Heart left ventricle (tissue), 16 donors: Measurements from ENCODE around the gene CBLB. TPM values are rescaled to one million over a fixed set of nuclear protein-coding genes. Genes with fewer than 3 reads are reported as not detected.

Source experiments
- ATAC-seq, 4 donors: fragments of 200-7000 bp; cut with Tn5 transposase; one replicate each; pipeline ENCODE4 v1.9.1; 2020 to 2022; ENCODE audit warnings: moderate library complexity in 4 of 4, mild to moderate bottlenecking in 3 of 4, moderate number of reproducible peaks in 1 of 4
- DNase-seq, 5 donors: peaks; one replicate each; pipeline ENCODE4 v3.0.0-alpha.2; 2020
- H3K27ac ChIP-seq, 12 donors: fragments of 200-600 bp; sonication (generic) in 4 of 12; one replicate each; pipeline versions ENCODE4 v1.5.0 to v1.8.0; 2016 to 2022; ENCODE audit warnings: mild to moderate bottlenecking in 2 of 12
- H3K27me3 ChIP-seq, 9 donors: fragments of 200-600 bp; sonication (generic) in 2 of 9; one replicate each; pipeline versions ENCODE4 v1.5.1 to v1.8.0; 2016 to 2022; ENCODE audit warnings: mild to moderate bottlenecking in 3 of 9
- H3K36me3 ChIP-seq, 9 donors: fragments of 200-600 bp; sonication (generic) in 2 of 9; one replicate each; pipeline versions ENCODE4 v1.5.0 to v1.8.0; 2018 to 2022; ENCODE audit warnings: mild to moderate bottlenecking in 2 of 9
- H3K4me1 ChIP-seq, 12 donors: fragments of 200-600 bp; sonication (generic) in 4 of 12; one replicate each; pipeline versions ENCODE4 v1.5.0 to v1.8.0; 2016 to 2022; ENCODE audit warnings: mild to moderate bottlenecking in 3 of 12
- H3K4me3 ChIP-seq, 12 donors: fragments of 200-600 bp; sonication (generic) in 4 of 12; one replicate each; pipeline versions ENCODE4 v1.5.0 to v1.8.0; 2017 to 2022; ENCODE audit warnings: mild to moderate bottlenecking in 9 of 12, moderate library complexity in 4 of 12
- H3K9me3 ChIP-seq, 12 donors: fragments of 200-600 bp; sonication (generic) in 4 of 12; one replicate each; pipeline versions ENCODE4 v1.5.0 to v1.8.0; 2016 to 2022; ENCODE audit warnings: mild to moderate bottlenecking in 1 of 12
- POLR2A ChIP-seq, 2 donors: fragments of 450-650 bp; IDR thresholded peaks; one replicate each; pipeline ENCODE4 v1.6.1; 2017; ENCODE audit warnings: antibody characterized with exemption in 2 of 2, mild to moderate bottlenecking in 2 of 2, moderate library complexity in 2 of 2
- WGBS, 4 donors: extraction: QIAGEN DNeasy Blood & Tissue Kit in 2 of 4; methylation state at CpG; one replicate each; pipeline versions ENCODE4 v1.1.5 to v1.1.7; 2013 to 2018; 5-methylcytosine and 5-hydroxymethylcytosine counted together
- intact Hi-C, 10 donors: fragments of 100-400 bp; cut with DNase I; formaldehyde crosslinking; loops; one replicate each; pipeline versions ENCODE4 v1.11.1 to v1.14.2; 2022
- polyA plus RNA-seq, 2 donors: library from polyadenylated mRNA; stranded (reverse); fragments of 200-250 nt; gene quantifications; one replicate each; pipeline ENCODE4 v1.2.3, GENCODE V29; 2013
- total RNA-seq, 9 donors: library from RNA; depleted of rRNA in 2 of 9; stranded (reverse); fragments of >200 nt in 2 of 9; fragmentation: NEBNext Ultra II Directional in 3 of 9; extraction: Animal tissue kit (Norgen Biotek cat#: 25700) in 3 of 9; gene quantifications; one replicate each; pipeline versions ENCODE4 v1.1.0 to v1.2.4, GENCODE V29; 2016 to 2023
- TF ChIP-seq, protein P1 (sequence below), 12 donors: fragments of 200-600 bp; sonication (generic) in 4 of 12; IDR thresholded peaks; one replicate each; pipeline versions ENCODE4 v1.5.0 to v1.8.0; 2018 to 2022; ENCODE audit warnings: antibody characterized with exemption in 12 of 12, mild to moderate bottlenecking in 5 of 12
- donor health status: ischemic (EF 13 %, LVEDD 7.1; RV severe dilation, severe dysfunction).
- donor health status: healthy with polysubstance abuse.
- donor health status: DM: no; HTN: yes; CAD: no.
- donor health status: DM: no; HTN: no; CAD: no.
- donor health status: ischemic (EF 25% LVEDD 6.9; RV normal size, moderate dysfunction).
- donor health status: ischemic (EF 25% LVEDD 5.7; RV mildly dilated, moderate dysfunction).
- donor health status: healthy.
- donor health status: DM: yes; HTN: yes; CAD: no.
- donor health status: ischemic (EF 35%, LVEDD 5.7; RV mildly dilated, moderate dysfunction).
- donor health status: nonischemic (EF 11% LVEDD 7.7; RV severe dilation, severe dysfunction).
- donor health status: DM: yes; HTN: yes; CAD: no.
- donor health status: PGD.
- donor health status: ischemic (EF 29% LVEDD 5.4; RV normal size, mild dysfunction).
- donor health status: nonischemic (EF 23%, LVEDD 6.1; RV moderate dilation, normal function).

CBLB gene
- total and polyA plus RNA-seq, 11 donors: 18.6 to 74.4 (median 42.3) TPM

GRCh38 chr3:105848821-105849220 is 20.0 kb downstream of the CBLB start:
- peaks cover 5 to 58% (median 43%) of the 10 kb centered on the region in 12 donors for H3K4me1 ChIP-seq
- no peak for DNase-seq
- H3K27me3 ChIP-seq: no peaks in the 10 kb centered on the region
- 86 to 95% (median 93%) methylated on average over 3 of the region's 3 CpGs for WGBS, 4 donors
- peaks cover 0 to 57% (median 33%) of the 10 kb centered on the region in 9 donors for H3K36me3 ChIP-seq
- intact Hi-C loops: no loop called here
- no peaks in the 10 kb centered on the region for H3K9me3 ChIP-seq
- no peak overlapping the region for H3K4me3 ChIP-seq
- no peak overlapping the region for H3K27ac ChIP-seq
- TF ChIP-seq POLR2A (IDR thresholded peaks at IDR 0.05): no peak
- TF ChIP-seq, protein P1, sequence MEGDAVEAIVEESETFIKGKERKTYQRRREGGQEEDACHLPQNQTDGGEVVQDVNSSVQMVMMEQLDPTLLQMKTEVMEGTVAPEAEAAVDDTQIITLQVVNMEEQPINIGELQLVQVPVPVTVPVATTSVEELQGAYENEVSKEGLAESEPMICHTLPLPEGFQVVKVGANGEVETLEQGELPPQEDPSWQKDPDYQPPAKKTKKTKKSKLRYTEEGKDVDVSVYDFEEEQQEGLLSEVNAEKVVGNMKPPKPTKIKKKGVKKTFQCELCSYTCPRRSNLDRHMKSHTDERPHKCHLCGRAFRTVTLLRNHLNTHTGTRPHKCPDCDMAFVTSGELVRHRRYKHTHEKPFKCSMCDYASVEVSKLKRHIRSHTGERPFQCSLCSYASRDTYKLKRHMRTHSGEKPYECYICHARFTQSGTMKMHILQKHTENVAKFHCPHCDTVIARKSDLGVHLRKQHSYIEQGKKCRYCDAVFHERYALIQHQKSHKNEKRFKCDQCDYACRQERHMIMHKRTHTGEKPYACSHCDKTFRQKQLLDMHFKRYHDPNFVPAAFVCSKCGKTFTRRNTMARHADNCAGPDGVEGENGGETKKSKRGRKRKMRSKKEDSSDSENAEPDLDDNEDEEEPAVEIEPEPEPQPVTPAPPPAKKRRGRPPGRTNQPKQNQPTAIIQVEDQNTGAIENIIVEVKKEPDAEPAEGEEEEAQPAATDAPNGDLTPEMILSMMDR (IDR thresholded peaks at IDR 0.05): no peak
- ATAC-seq: no peak

DNA sequence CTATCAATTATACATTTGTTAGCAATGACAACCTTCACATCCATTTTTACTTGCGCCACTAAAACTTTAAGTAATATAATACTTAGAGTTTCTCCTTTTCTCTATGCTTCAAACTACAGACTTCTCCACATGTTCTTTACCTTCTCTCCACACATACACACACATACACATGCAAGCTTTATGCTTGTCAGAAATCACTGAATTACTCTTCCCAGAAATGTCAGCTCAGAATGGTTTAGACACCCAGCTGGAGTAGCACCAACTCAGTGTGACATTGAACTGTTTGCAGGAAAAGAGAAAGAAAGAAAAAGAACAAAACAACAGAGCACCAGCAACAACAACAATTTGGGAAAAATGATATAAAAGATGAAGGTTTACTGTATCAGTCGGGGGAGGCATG is 20.9 kb downstream of the CBLB start:
- H3K27me3 ChIP-seq: no peaks in the 10 kb centered on the region
- intact Hi-C loops: no loop called here
- ATAC-seq (no peak), DNase-seq (no peak)
- TF ChIP-seq POLR2A (IDR thresholded peaks at IDR 0.05): no peak
- TF ChIP-seq, protein P1 (IDR thresholded peaks at IDR 0.05): no peak
- no peaks in the 10 kb centered on the region for H3K9me3 ChIP-seq
- H3K36me3 ChIP-seq: peaks cover 0 to 48% (median 25%) of the 10 kb centered on the region in 9 donors
- peaks cover 5 to 67% (median 45%) of the 10 kb centered on the region in 12 donors for H3K4me1 ChIP-seq
- peak overlapping the region in 9 of 12 donors; percentile 5 to 47 (median 14) for H3K27ac ChIP-seq
- H3K4me3 ChIP-seq: peak overlapping the region in 1 of 12 donors; percentile 9
- 76 to 85% (median 80%) methylated on average over 2 of the region's 2 CpGs for WGBS, 4 donors

DNA sequence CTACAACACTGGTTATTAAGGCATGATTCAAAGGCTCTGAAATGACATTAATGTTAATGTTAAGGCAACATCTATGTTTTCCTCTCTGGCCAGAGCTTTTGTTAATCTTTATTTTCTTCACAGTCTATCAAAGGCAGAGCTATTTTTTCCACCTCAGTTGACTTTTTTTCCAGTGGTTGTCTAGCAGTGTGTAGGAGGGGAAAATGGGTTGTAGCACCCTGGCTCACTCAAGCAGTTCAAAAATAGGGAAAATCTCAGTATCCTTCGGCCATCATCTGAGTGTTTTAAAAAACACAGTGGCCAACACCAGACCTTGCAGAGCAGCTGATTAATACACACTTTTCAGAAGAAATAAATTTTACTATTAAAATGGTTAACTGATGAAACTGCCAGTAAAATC is 21.4 kb downstream of the CBLB start:
- intact Hi-C loops: no loop called here
- H3K4me1 ChIP-seq: peaks cover 5 to 71% (median 45%) of the 10 kb centered on the region in 12 donors
- DNase-seq (no peak), ATAC-seq (peak in 3 of 4 donors; percentile 37 to 47 (median 41))
- WGBS, 4 donors: 31 to 50% (median 34%) methylated on average over 1 of the region's 1 CpG
- TF ChIP-seq, protein P1 (IDR thresholded peaks at IDR 0.05): no peak
- no peak for TF ChIP-seq POLR2A (IDR thresholded peaks at IDR 0.05)
- peak overlapping the region in 1 of 12 donors; percentile 9 for H3K4me3 ChIP-seq
- H3K27me3 ChIP-seq: no peaks in the 10 kb centered on the region
- H3K27ac ChIP-seq: peak overlapping the region in 9 of 12 donors; percentile 5 to 47 (median 14)
- peaks cover 0 to 44% (median 20%) of the 10 kb centered on the region in 9 donors for H3K36me3 ChIP-seq
- H3K9me3 ChIP-seq: no peaks in the 10 kb centered on the region

- ATAC-seq: no peak
Measured at GRCh38 chr3:105846809-105847208, 22.0 kb downstream of the CBLB start.

More at GRCh38 chr3:105846809-105847208, 22.0 kb downstream of the CBLB start:
- Histone ChIP-seq H3K4me1 (peaks cover 5 to 72% (median 43%) of the 10 kb centered on the region in 12 donors), H3K36me3 (peaks cover 0 to 41% (median 14%) of the 10 kb centered on the region in 9 donors), H3K27me3 (no peaks in the 10 kb centered on the region), H3K4me3 (peak overlapping the region in 1 of 12 donors; percentile 9), H3K9me3 (no peaks in the 10 kb centered on the region), H3K27ac (peak overlapping the region in 7 of 12 donors; percentile 2 to 53 (median 24))
- intact Hi-C loops: no loop called here
- WGBS, 4 donors: 26 to 40% (median 32%) methylated on average over 1 of the region's 1 CpG
- no peak for DNase-seq
- TF ChIP-seq POLR2A (IDR thresholded peaks at IDR 0.05): no peak
- TF ChIP-seq, protein P1 (IDR thresholded peaks at IDR 0.05): no peak
